Lower leg skin (tissue), 4 donors: Measurements from ENCODE around the gene FAM53A. TPM values are rescaled to one million over a fixed set of nuclear protein-coding genes. Genes with fewer than 3 reads are reported as not detected.
"Not testable (repeated sequence)": the region's sequence is repeated elsewhere in the genome, so short reads cannot be mapped to it uniquely, and the experiment has no call there.

Experiments
- DNase-seq, 2 donors: peaks; one replicate each; pipeline ENCODE4 v3.0.0-alpha.2; 2019; ENCODE audit warnings: low spot score in 2 of 2
- H3K4me3 ChIP-seq: fragments of 200-600 bp; sonication (generic); 2 replicates; pipeline ENCODE4 v1.5.1; 2017; ENCODE audit warnings: mild to moderate bottlenecking, low read depth; ENCODE audit not compliant: poor library complexity, severe bottlenecking
- CTCF ChIP-seq, 3 donors: fragments of 450-650 bp; IDR thresholded peaks; one replicate each; pipeline ENCODE4 v1.5.1; 2016; ENCODE audit warnings: antibody characterized with exemption in 3 of 3, mild to moderate bottlenecking in 3 of 3, moderate library complexity in 2 of 3
- POLR2A ChIP-seq, 2 donors: fragments of 450-650 bp; IDR thresholded peaks; one replicate each; pipeline ENCODE4 v1.6.1; 2016 to 2017; ENCODE audit warnings: antibody characterized with exemption in 2 of 2, mild to moderate bottlenecking in 1 of 2, moderate library complexity in 1 of 2
- WGBS, 2 donors: methylation state at CpG; one replicate each; pipeline ENCODE4 v1.1.5; 2018; 5-methylcytosine and 5-hydroxymethylcytosine counted together
- intact Hi-C: fragments of 100-400 bp; cut with DNase I; formaldehyde crosslinking; loops from one replicate; pipeline ENCODE4 v1.15.0; 2023; ENCODE audit warnings: low total_unique reads
- total RNA-seq, 4 donors: library from RNA; depleted of rRNA; stranded (reverse); fragments of >200 nt; gene quantifications; one replicate each; pipeline ENCODE4 v1.1.0, GENCODE V29; 2016

The FAM53A gene
- total RNA-seq, 4 donors from 2014 or later = 1.2 to 7.5 (median 3.7) TPM

GRCh38 chr4:1674682-1675081 lies 9.4 kb downstream of the FAM53A start:
- WGBS, 2 donors = 66 to 68% methylated on average over 9 of the region's 9 CpGs
- intact Hi-C loops = loop anchor here (5.0 kb wide), 1 partner anchor 288 kb away; no protein-coding TSS in a partner anchor
- no peak for DNase-seq
- no peak overlapping the region for H3K4me3 ChIP-seq
- TF ChIP-seq POLR2A (IDR thresholded peaks at IDR 0.05) (no peak), CTCF (IDR thresholded peaks at IDR 0.05) (no peak)

- no peak for DNase-seq
- 85 to 88% methylated on average over 20 of the region's 20 CpGs for WGBS, 2 donors
- H3K4me3 ChIP-seq = no peak overlapping the region
- TF ChIP-seq CTCF (IDR thresholded peaks at IDR 0.05) (no peak), POLR2A (IDR thresholded peaks at IDR 0.05) (no peak)
- intact Hi-C loops = no loop called here
Observed at GRCh38 chr4:1673671-1674070, 10.4 kb downstream of the FAM53A start.

- DNase-seq, intact Hi-C loops, H3K4me3 ChIP-seq: not testable (repeated sequence)
- 93 to 94% methylated on average over 14 to 17 of the region's 20 CpGs for WGBS, 2 donors
Observed at GRCh38 chr4:1671011-1671410, 13.1 kb downstream of the FAM53A start.

GRCh38 chr4:1670279-1670678 lies 13.8 kb downstream of the FAM53A start:
- H3K4me3 ChIP-seq = no peak overlapping the region
- TF ChIP-seq POLR2A (IDR thresholded peaks at IDR 0.05) (no peak), CTCF (IDR thresholded peaks at IDR 0.05) (no peak)
- DNase-seq = no peak
- 93 to 100% methylated on average over 1 to 11 of the region's 11 CpGs for whole genome bisulfite sequencing, 2 donors
- intact Hi-C loops = no loop called here

- 92 to 96% methylated on average over 21 of the region's 21 CpGs for WGBS, 2 donors
- TF ChIP-seq CTCF (IDR thresholded peaks at IDR 0.05) (no peak), POLR2A (IDR thresholded peaks at IDR 0.05) (no peak)
- DNase-seq = no peak
Observed at GRCh38 chr4:1669850-1670249, 14.3 kb downstream of the FAM53A start.

GRCh38 chr4:1669270-1669669 lies 14.8 kb downstream of the FAM53A start:
- DNase-seq = no peak
- TF ChIP-seq CTCF (IDR thresholded peaks at IDR 0.05) = no peak
- no peak for TF ChIP-seq POLR2A (IDR thresholded peaks at IDR 0.05)
- intact Hi-C loops = no loop called here
- WGBS, 2 donors = 95 to 98% methylated on average over 5 to 12 of the region's 12 CpGs
- H3K4me3 ChIP-seq = no peak overlapping the region

More at GRCh38 chr4:1669850-1670249, 14.3 kb downstream of the FAM53A start:
- H3K4me3 ChIP-seq = no peak overlapping the region
- intact Hi-C loops = no loop called here
